Kidney (tissue), 14 donors: Measurements from ENCODE around the gene SVIL. TPM values are rescaled to one million over a fixed set of nuclear protein-coding genes. Genes with fewer than 3 reads are reported as not detected.

Source experiments
- DNase-seq, 5 donors: peaks; one replicate each; pipeline ENCODE4 v3.0.0-alpha.2; 2013 to 2020
- FAIRE-seq: peaks from 2 replicates; lab custom pipeline; 2012; peaks lifted over from hg19 to GRCh38; lab: Jason Lieb, UNC
- H3K27ac ChIP-seq, 2 donors: one replicate each; pipeline ENCODE4 v1.7.0; 2013; ENCODE audit warnings: low read depth in 2 of 2, low read length in 2 of 2, inconsistent platforms in 1 of 2
- H3K27me3 ChIP-seq: one replicate; pipeline ENCODE4 v1.7.1; 2013; ENCODE audit warnings: low read length, inconsistent platforms; ENCODE audit not compliant: control insufficient read depth, insufficient read depth
- H3K36me3 ChIP-seq, 3 donors: one replicate each; pipeline versions ENCODE4 v1.7.0 to v1.7.1; 2013; ENCODE audit warnings: low read length in 3 of 3, control low read depth in 1 of 3, inconsistent platforms in 1 of 3; ENCODE audit not compliant: insufficient read depth in 3 of 3, control insufficient read depth in 2 of 3
- H3K4me1 ChIP-seq, 3 donors: one replicate each; pipeline versions ENCODE4 v1.7.0 to v1.7.1; 2013; ENCODE audit warnings: low read length in 3 of 3, inconsistent platforms in 1 of 3, low read depth in 1 of 3; ENCODE audit not compliant: control insufficient read depth in 2 of 3, insufficient read depth in 2 of 3
- H3K4me3 ChIP-seq, 3 donors: one replicate each; pipeline versions ENCODE4 v1.7.0 to v1.8.1; 2013; ENCODE audit warnings: low read length in 3 of 3, control low read depth in 1 of 3, inconsistent platforms in 1 of 3
- H3K9ac ChIP-seq, 3 donors: one replicate each; pipeline versions ENCODE4 v1.7.0 to v1.7.1; 2013; ENCODE audit warnings: low read length in 3 of 3, control low read depth in 1 of 3, inconsistent platforms in 1 of 3
- H3K9me3 ChIP-seq, 3 donors: one replicate each; pipeline versions ENCODE4 v1.7.0 to v1.7.1; 2013; ENCODE audit warnings: low read length in 3 of 3, control low read depth in 1 of 3, inconsistent platforms in 1 of 3; ENCODE audit not compliant: control insufficient read depth in 2 of 3, insufficient read depth in 1 of 3
- intact Hi-C: fragments of 100-400 bp; cut with DNase I; formaldehyde crosslinking; loops from one replicate; pipeline ENCODE4 v1.11.1; 2022
- microRNA-seq: library from miRNA; unstranded; fragments of <30 nt; microRNA quantifications from one replicate; pipeline ENCODE4 v1.2.0, GENCODE V29; 2020
- polyA plus RNA-seq: library from polyadenylated mRNA; stranded (reverse); fragments of 350-450 nt; fragmentation: Illumina TruSeq; extraction: RNeasy Lipid Tissue Mini Kit (QIAGEN cat#74804); gene quantifications from one replicate; pipeline ENCODE4 v1.2.3, GENCODE V29; 2014; ENCODE audit warnings: low read depth, low replicate concordance; ENCODE audit not compliant: insufficient read depth
- total RNA-seq: library from RNA; stranded (reverse); fragmentation: NEBNext Ultra II Directional; extraction: Animal tissue kit (Norgen Biotek cat#: 25700); gene quantifications from one replicate; pipeline ENCODE4 v1.2.1, GENCODE V29; 2021
- TF ChIP-seq, protein P1 (sequence below): IDR thresholded peaks from 3 replicates; pipeline ENCODE4 v1.5.1; 2012; ENCODE audit warnings: mild to moderate bottlenecking, moderate library complexity, borderline replicate concordance; ENCODE audit not compliant: insufficient read depth; ENCODE audit errors: extremely low read depth
- donor health status: control.
- donor health status: control.
- donor health status: control.
- donor health status: control.
- donor health status: control.
- donor health status: DM: yes; HTN: yes; CAD: no.
- donor health status: Normal renal cell carcinoma (clear cell type).

SVIL gene
- total and polyA plus RNA-seq, 2 donors from 2014 or later = 7.4 to 94.4 TPM

DNA sequence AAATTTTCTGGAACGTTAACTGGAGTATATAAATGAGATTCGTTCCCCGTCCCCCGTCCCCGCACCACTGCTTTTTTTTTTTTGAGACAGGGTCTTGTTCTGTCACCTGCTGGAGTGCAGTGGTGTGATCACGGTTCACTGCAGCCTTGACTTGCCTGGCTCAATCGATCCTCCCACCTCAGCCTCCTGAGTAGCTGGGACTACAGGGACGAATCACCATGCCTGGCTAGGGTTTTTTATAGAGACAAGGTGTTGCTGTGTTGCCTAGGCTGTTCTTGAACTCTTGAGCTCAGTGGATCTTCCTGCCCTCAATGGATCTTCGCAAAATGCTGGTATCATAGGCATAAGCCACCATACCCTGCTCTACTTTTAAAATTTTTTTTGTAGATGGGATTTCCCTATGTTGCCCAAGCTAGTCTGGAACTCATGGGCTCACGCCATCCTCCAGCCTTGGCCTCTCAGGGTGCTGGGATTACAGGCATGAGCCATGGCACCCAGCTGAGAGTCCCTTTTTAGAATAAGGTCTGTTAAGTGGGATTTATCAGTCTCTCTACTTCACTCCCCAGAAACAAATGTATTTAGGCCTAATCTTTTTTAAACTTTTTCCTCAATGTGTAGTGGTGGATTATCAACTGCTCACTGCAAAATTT, 223.0 kb downstream of the SVIL start:
- FAIRE-seq = no peak
- peak in 1 of 5 donors; percentile 7 for DNase-seq
- no peaks in the 10 kb centered on the region for H3K9me3 ChIP-seq
- H3K9ac ChIP-seq = no peak overlapping the region
- peak overlapping the region in 1 of 3 donors; percentile 14 for H3K4me3 ChIP-seq
- H3K27ac ChIP-seq = no peak overlapping the region
- no peaks in the 10 kb centered on the region for H3K36me3 ChIP-seq
- TF ChIP-seq, protein P1, sequence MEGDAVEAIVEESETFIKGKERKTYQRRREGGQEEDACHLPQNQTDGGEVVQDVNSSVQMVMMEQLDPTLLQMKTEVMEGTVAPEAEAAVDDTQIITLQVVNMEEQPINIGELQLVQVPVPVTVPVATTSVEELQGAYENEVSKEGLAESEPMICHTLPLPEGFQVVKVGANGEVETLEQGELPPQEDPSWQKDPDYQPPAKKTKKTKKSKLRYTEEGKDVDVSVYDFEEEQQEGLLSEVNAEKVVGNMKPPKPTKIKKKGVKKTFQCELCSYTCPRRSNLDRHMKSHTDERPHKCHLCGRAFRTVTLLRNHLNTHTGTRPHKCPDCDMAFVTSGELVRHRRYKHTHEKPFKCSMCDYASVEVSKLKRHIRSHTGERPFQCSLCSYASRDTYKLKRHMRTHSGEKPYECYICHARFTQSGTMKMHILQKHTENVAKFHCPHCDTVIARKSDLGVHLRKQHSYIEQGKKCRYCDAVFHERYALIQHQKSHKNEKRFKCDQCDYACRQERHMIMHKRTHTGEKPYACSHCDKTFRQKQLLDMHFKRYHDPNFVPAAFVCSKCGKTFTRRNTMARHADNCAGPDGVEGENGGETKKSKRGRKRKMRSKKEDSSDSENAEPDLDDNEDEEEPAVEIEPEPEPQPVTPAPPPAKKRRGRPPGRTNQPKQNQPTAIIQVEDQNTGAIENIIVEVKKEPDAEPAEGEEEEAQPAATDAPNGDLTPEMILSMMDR = no peak
- intact Hi-C loops = no loop called here
- peaks cover 0 to 16% (median 3%) of the 10 kb centered on the region in 3 donors for H3K4me1 ChIP-seq
- no peaks in the 10 kb centered on the region for H3K27me3 ChIP-seq

DNA sequence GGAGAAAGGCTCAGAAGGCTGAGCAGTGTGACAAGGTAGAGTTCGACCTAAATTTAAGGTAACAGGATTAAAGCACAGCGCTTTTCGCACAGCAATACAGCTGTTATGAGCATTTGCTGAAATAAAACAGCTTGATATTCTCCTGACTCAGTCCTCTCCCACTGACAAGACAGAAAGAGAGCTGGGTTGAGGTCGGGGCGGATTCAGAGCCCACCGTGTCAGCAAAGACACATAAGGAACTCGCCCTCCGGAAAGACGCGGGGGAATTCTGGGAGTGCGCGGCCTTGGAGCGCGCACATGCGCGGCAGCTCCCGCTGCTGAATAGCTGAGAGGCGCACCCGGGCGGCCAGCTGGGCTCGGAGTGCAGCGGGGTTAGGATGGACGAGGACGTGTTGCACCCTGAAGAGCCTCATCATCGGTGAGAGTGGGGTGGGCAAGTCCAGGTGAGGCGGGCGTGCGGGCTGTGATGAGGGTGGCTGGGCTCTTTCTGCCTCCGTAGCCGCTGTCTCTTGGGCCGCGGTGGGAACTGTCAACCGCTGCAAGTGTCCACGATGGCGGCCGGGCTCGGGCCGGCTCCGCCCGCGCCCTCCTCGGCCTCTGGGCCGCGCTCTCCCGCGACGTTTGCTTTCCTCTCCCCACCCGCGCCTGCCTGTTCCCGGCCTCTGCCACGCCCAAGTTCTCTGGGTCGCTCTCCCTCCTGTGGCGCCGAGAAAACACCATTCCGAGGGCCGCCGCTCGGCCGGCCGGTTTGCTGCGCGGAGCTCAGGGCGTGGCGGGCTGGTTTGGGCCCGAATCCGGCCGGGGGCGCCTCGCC, 225.3 kb downstream of the SVIL start:
- TF ChIP-seq, protein P1 = no peak
- intact Hi-C loops = no loop called here
- Histone ChIP-seq H3K36me3 (no peaks in the 10 kb centered on the region), H3K9me3 (no peaks in the 10 kb centered on the region), H3K4me3 (peak overlapping the region; percentile 74 to 84 (median 78)), H3K27me3 (no peaks in the 10 kb centered on the region), H3K4me1 (peaks cover 0 to 16% (median 3%) of the 10 kb centered on the region in 3 donors), H3K9ac (peak overlapping the region; percentile 78 to 89 (median 87)), H3K27ac (peak overlapping the region; percentile 72 to 89)
- peak; percentile 77 to 93 (median 90) for DNase-seq
- FAIRE-seq = no peak

DNA sequence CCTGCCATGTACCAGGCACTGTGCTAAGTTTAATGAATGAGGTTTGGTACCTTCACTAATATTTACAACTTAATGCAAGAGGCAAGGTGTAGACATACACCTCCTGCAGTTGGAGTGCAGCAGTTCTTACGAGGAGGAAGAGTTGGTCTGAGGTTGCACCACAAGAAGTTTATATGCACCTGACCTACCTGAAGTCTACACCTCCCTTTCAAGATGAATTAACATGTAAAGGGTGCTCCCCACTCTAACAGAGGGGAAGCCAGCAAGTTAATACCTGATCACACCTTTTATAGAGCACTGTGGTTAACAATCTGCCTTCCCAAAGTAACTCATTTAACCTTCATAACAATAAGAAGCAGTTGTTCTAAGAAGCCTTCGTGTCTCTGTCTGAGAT, 225.9 kb downstream of the SVIL start:
- FAIRE-seq (no peak), DNase-seq (no peak)
- intact Hi-C loops = no loop called here
- Histone ChIP-seq H3K36me3 (no peaks in the 10 kb centered on the region), H3K9ac (peak overlapping the region; percentile 78 to 89 (median 87)), H3K27me3 (no peaks in the 10 kb centered on the region), H3K27ac (peak overlapping the region; percentile 72 to 89), H3K9me3 (no peaks in the 10 kb centered on the region), H3K4me1 (peaks cover 0 to 16% (median 3%) of the 10 kb centered on the region in 3 donors), H3K4me3 (peak overlapping the region; percentile 74 to 84 (median 78))
- TF ChIP-seq, protein P1 = no peak

Small RNAs within 50 kb of the gene (microRNA-seq; reads per million reads assigned to microRNA genes)
- gene MIR604 (not detected), gene MIR938 (not detected)
